Pons (tissue), 1 donor: ENCODE data around the gene PABPN1.
A peak's percentile ranks its signal among the peaks of the same experiment; 100 is the strongest.

Experiments
- DNase-seq: peaks from one replicate; pipeline ENCODE4 v3.0.0-alpha.2; 2016; ENCODE audit warnings: low spot score

Gene PABPN1

DNA sequence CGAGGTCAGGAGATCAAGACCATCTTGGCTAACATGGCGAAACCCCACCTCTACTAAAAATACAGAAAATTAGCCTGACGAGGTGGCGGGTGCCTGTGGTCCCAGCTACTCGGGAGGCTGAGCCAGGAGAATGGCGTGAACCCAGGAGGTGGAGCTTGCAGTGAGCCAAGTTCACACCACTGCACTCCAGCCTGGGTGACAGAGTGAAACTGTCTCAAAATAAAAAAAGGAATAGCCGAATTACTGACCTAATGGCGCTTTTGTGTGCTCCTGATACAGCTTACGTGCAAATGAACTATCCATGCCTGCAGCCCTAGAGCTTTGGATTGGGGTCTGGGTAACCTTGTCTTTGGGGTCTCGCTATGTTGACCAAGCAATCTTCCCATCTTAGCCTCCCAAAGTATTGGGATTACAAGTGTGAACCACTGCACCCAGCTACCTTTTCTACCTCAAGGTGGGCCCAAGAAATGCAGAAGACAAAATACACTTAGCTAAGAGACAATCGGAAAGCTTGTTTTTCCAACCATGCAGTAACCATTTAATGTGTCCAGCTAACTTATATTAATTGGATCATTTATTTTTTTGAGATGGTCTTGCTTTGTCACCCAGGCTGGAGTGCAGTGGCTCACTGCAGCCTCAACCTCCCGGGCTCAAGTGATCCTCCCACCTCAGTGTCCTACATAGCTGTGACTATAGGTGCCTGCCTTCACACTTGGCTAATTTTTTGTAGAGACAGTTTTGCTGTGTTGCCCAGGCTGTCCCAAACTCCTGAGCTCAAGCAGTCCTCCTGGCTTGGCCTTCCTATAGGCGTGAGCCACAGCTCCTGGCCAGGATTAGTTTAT, 5.5 kb downstream of the PABPN1 start:
- no peak for DNase-seq

DNA sequence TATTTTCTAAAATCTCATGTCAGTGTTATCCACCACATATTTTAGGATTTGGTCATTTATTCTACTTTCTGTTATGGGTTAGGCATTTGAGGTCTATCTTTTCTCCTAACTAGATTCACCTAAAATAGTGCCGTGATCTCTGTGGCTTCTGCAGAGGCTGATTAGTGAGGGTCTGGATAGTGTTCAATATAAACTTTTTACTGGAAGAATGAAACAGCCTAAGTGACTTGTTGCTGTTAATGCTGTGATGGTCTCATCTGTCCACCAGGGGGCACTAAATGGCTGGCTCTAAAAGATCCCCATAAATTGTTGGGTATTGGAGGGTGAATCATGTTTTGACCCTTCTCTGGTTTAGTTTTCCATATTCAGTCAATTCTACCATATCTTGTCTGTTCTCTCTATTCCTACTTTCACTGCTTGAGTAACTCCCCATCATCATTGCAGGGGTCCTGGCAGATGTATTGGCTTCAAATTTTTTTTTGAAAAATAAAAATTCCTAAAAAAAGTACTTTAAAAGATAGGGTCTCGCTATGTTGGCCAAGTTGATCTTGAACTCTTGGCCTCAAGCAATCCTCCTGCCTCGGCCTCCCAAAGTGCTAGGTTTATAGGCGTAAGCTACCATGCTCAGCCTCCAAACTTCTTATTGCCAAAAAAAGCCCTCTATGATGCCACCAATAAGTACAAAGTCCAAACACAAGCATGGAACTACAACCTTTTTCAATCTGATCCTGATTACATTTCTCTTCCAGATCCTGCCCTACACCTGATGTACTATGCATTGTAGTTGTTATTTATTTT, 6.9 kb downstream of the PABPN1 start:
- peak; percentile 91 for DNase-seq

DNA sequence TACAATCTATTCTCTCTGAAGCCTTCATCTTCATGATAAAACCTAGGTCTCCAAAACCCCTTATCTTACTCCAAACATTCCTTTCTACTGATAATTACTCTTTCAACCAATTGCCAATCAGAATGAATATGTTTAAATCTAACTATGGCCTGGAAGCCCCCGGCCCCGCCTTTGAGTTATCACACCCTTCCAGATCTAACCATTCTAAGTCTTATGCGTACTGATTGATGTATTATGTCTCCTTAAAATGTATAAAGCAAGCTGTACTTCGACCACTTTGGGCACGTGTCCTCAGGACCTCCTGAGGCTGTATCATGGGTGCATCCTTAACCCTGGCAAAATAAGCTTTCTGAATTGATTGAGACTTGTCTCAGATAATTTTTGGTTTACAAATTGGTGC, 14.4 kb downstream of the PABPN1 start:
- DNase-seq = no peak

DNA sequence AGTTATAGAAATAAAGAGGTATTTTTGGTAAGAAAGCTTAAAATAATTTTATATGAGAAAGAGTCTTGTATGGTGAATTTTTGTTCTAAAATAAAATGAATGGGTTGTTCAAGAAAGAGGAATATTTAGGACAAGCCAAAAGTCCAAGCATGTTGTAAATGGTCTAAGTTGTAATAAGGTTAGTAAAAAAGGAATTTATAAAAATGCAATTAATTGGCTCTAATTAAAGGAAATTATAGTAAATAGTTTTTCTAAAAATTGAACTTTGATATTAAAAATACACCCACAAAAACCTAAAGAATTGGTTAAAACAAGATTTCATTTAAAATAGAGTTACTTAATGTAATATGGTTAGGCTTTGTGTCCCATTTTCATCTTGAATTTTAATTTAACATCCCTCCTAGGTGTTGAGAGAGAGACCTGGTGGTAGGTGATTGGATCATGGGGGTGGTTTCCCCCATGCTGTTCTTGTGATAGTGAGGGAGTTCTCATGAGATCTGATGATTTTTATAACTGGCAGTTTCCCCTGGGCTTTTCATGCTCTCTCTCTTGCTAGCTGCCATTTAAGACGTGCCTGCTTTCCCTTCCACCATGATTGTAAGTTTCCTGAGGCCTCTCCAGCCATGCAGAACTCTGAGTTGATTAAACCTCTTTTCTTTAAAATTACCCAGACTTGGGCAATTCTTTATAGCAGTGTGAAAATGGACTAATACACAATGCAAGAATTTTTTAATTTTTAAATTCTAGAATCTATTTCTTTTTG, 18.4 kb downstream of the PABPN1 start:
- no peak for DNase-seq

DNA sequence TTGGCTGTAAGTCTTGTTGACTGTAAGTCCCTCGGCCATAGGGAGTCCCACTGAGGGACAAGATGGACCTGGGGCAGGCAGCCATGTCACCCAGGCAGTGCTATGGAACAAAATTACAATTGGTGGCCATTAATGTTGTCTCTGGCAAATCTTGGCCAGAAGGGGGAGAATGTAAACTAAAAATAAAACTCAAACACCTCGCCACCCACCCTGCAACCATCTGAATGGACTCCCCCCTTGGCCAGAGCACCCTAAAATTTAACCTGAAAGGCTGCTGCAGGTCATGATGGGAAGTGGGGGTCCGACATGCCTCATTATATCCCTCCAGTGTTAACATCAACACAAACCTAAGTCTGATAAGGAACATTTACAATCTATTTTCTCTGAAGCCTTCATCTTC, 23.2 kb downstream of the PABPN1 start:
- DNase-seq = no peak

DNA sequence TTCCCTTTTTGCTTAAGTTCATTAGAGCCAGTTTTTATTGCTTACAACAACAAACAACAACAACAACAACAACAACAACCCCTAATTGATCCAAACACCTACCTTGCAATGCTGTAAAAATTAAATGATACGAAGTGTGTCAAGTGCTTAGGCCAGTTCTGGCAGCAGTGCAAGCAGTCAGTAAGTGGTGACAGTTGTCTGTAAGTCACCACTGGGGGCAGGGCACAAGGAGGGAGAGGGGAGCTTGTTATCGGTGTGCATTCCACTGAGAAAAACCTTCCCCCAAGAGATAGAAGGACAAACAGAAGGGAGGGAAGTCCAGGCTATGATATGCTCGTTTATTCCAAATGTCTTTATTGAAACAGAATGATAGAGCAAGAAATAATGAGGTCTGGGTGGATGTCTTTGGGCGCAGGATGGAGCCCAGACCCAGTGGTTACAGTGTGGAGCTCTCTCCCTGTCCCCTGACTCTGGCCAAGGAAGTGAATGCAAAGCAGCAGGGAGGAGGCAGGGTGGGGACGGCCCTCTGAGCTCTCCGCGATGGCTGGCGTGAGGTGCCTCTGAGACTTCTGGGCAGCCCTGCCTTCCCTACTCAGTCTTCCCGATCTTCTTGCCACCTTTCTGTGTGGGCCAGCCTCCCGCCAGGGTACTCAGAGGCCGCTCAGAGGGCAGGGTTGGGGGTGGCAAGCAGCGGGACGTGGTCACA, 24.9 kb downstream of the PABPN1 start:
- DNase-seq = no peak

DNA sequence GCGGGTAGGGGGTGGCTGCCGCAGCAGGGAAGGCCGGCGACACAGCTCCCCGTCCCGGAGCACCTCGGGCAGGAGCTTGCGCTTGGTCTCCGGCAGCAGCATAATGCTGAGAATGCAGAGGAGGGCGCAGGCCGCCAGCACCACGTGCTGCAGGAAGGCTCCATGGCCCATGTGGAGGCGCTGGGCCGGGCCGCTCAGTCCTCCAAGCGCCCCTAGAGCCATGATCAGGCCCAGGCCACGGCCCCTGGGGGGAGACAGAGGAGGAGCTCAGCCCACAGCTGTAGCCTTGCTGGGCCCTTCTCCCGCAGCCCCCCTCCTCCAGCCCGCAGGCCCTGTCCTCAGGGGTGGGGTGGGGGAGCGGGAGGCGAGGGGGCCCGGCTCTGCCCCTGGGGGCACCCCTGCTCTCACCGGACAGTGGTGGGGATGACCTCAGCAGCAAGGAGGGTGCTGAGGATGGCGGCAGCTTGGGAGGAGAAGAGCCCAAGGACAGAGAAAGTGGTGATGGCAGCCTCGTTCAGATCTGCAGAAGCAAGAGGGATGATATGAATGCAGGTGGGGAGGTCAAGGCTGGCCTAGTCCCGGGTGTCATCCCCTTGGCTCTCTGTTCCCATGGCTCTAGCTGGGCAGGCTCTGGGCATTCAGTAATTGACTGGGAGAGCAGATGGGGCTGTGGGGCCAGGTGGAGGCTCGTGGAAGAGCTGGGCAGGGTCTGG, 25.6 kb downstream of the PABPN1 start:
- DNase-seq = no peak

DNA sequence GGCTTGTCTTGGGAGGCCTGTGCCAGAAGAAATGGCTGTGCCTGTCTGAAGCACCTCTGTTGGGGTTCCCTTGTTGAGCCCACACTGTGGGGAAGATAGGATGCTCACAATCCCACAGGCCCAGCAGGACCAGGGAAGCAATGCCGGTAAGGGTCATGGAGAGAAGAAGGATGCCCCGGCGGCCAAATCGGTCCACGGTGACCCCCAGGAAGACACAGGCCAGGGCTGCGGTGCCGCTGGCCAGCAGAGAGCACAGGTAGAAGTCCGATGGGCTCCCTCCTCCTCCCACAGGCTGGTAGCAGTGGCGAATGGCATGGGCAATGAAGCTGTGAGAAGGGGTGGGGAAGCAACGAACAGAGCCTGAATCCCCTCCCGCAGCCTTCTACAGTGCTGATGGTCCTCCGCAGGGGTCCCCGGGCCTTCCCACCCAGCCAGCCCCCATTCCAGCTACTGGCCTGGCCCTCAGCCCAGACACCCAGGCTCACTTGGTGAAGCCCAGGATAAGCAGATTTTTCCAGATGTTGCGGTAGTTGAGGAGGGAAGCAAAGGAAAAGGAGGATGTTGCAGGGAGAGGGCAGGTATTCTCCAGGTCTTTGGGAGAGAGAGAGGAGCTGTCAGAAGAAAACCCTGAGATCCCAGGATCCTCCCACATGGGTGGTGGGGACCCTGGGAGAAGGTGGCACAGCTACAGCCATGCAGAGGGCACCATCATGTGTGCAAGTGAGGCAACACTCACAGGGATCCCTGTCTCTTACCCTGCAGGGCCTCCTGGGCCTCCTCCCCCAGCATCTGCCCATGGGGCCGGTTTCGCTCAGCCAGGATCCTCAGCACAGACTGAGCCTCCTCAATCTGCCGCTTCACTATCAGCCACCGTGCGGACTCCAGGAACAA, 26.4 kb downstream of the PABPN1 start:
- DNase-seq = no peak

DNA sequence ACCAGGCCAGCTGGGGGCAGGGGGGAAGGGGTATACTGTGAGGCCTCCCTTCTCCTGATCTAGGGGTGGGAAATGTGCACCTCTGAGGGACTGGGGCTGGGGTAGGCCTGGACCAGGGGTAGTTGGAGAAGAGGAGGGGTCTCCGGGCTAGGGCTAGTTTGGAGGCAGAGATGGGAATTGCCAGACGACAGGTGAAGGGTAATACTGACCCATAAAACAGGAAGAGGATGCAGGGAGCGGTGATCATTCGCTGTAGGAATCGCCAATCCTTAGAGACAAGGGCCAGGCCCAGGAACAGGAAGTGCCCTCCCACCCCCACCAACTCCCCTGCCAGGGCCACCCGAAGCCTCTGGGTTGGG, 27.0 kb downstream of the PABPN1 start:
- DNase-seq = no peak

DNA sequence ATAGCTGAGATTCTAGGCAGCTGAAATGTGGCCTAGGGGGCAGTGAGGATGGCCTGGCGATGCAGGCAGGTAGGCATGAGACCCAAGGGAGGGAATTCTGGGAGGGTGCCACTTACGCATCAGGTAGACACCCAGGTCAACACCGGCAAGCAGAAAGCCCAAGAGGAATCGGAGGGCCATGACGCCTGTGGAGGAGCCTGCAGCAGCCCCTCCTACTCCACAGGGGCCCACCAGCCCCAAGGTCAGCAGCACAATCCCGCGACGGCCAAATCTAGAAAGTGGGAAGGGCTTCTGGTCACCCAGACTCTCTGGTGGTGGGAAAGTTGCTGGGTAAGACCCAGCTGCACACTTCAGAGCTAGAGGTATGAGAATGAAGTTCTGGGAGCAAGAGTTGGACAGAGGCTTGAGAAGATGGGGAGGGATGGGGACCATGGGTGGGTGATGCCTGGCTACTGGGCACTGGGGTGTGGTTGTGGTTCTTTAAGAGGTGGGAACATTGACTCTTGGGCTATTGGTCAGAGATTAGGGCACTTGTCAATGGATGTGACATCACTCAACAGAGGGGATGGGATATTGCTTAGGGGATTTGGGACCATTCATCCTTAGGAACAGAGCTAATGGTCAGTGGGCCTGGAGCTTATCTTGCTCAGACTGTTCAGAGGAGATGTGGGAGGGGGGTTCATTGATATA, 28.0 kb downstream of the PABPN1 start:
- DNase-seq = no peak

DNA sequence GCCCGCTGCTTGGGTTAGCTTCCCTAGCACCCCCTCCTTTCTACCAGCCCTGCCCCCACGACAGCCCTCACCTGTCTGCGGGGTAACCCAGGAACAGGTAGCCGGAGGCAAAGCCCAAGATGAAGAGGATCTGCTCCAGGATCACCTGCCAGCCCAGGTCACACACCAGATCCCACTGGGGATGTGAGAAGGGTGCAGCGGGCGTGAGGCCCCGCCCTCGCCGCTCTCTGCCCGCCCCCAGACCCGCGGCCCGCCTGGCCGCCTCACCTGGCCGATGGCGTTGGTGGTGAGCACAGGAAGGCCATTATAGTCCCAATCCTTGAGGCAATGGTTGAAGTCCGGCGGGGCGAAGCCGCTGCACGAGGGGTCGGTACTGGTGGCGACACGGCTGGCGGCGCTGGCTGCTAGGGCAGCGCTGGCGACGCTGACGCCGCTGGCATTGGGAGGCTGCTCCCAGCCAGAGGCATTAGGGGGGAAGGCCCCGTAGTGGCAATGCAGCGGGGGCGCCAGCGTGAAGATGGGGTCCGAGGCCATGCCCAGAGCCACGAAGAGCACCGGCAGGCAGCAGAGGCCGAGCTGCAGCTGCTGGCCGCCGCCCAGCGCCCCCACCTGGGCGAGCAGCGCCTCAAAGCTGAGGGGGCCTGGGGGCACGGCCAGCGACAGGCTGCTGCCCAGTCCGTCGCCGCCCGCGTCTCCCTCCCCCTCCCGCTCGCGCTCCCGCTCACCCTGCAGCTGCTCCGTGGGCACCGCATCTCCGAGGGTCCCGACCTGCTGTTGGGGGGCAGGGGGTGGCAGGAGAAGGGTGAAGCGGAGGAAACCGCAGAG, 30.6 kb downstream of the PABPN1 start:
- DNase-seq = no peak

DNA sequence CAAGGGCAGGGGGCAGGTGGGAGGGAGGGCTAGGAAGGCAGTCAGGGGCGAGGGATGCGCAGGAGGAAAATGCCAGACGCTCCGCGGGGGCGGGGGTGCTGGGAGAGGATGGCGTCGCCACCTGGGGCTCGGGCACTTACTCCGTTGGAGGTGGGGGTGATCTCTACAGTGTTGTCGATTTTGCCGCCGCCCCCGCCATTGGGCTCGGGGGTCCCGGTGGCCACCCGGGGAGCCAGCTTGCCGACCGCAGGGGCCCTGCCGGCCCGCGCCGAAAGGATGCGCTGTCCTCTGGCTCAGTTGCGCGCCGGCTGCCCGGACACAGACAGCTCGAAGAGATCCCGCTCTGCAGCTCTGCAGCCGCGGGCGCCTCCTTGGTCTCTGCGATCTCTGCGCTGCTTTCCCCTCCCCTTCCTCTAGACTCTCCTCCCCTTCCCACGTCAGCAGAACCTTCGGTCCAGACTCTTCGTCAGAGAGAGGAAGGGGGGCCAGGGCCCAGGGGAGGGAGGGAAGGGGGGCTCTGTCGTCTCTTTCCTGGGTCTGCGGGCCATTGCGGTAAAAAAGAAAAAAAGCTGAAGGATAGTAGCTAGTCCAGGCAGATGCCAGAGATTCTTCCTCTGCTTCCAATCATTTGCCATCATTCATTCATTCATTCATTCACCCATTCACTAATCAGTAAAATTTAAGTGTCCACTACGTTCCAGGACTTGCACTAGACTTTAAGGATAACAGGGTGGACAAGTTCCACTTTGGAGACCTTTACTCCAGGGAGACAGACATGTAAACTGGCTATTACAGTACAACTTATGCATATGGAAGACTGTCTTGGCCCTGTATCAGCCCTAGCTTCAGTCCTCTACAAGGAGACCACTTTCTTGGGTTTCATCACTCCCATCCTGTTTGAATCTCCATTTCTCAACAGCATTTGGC, 31.5 kb downstream of the PABPN1 start, which contains the start of gene SLC22A17:
SLC22A17 (minus strand) TSS at position 382 of the 927 bp plus-strand sequence.
- DNase-seq = peak; percentile 94

DNA sequence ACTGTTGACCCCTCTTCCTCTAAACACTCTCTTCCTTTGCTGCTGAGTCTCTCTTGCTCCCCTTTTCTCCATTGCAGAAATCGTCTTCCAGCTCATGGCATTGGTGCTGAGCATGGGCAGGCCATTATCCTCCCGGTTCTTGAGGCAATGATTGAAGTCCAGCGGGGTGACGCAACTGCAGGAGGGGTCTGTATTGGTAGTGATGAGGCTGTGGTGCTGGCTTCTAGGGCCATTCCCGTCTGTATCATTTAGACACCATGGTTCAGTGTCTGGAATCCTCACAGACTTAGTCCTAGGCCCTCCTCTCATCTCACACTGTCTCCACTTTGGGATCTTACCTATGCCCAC, 32.1 kb downstream of the PABPN1 start:
- no peak for DNase-seq

DNA sequence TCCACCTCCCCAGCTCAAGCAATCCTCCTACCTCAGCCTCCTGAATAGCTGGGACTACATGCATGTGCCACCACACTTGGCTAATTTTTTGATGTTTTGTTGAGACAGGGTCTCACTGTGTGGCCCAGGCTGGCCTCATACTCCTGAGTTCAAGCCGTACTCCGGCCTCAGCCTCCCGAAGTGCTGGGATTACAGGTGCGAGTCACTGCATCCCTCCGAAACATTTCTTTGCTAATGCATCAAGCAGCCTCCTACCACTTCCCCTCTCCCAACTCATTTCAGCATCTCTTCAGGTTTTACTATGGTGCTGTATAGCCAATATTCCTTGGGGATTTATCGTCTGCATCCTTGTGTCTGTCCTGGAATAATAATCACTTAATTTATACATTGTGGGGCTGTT, 33.7 kb downstream of the PABPN1 start:
- no peak for DNase-seq

DNA sequence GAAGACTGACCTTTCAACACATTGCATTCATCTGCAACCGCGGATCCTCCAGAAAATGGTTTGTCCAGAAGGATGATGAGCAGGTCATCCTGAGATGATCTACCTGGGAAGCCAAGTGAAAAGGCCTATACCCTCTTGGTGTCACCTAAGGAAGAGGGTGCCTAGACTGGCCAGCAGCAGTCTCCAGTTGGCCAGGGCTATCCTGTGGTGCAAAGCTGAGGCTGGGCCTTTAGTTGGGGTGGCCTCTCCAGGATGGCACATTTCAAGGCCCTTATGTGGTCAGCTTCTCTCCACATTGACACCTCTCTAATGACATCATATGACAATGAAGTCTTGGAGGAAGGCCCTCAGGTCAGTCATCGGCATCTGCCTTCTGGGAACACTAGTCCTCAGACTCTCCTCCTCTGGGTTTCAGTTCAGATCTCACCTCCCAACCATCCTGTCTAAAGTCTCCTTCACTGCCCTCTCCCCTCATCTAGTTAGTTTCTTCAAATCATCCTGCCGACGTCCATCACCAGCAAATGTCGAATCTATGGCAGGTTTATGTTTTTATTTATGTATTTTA, 34.7 kb downstream of the PABPN1 start:
- DNase-seq = no peak

DNA sequence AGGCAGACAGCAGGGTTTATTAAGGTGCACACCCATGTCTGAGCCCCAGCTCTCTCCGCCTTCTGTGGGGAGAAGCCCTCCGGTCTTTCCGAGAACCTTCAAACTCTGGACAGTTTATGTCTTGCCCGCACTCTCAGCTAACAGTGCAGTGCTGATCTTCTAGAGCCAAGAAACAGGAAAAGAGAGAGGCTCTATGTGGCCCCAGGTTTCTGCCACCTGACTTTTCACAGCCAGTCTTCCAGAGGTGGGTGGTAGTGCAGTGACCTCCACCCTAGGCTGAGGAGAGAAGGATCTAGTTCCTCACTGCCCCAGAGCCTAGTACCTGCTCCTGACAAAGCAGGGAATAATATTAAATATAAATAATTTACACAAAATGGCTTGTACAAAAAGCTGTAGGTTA, 35.4 kb downstream of the PABPN1 start:
- DNase-seq = no peak

DNA sequence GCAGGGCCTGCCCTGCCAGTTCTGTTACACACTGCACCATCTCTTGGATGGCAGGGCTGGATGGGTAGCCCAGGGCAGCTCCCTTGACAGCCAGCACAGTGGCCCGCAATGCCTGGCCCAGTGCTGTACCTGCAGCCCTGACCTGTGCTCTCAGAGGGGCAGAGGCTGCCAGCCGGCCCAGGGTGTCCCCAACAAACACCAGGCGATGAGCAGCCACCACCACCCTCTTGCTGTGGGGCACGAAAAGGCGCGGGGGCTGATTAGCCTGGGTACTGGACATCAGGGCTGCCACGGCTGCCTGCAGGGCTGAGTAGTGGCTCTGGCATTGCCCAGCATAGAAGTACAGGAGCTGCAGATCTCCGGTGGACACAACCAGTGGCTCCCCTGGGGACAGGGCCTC, 36.0 kb downstream of the PABPN1 start:
- no peak for DNase-seq
